Duodenal mucosa (tissue), 2 donors: ENCODE data around the gene ADPRH.

Experiments
- H3K27ac ChIP-seq: one replicate; pipeline ENCODE4 v1.7.0; 2013; ENCODE audit warnings: low read depth, low read length
- H3K27me3 ChIP-seq, 2 donors: one replicate each; pipeline ENCODE4 v1.7.0; 2013; ENCODE audit warnings: low read length in 2 of 2, control low read depth in 1 of 2; ENCODE audit not compliant: insufficient read depth in 2 of 2, control insufficient read depth in 1 of 2
- H3K36me3 ChIP-seq, 2 donors: one replicate each; pipeline ENCODE4 v1.7.0; 2013; ENCODE audit warnings: low read length in 2 of 2, control low read depth in 1 of 2; ENCODE audit not compliant: insufficient read depth in 2 of 2, control insufficient read depth in 1 of 2
- H3K4me1 ChIP-seq, 2 donors: one replicate each; pipeline ENCODE4 v1.7.0; 2013; ENCODE audit warnings: low read length in 2 of 2, control low read depth in 1 of 2; ENCODE audit not compliant: insufficient read depth in 2 of 2, control insufficient read depth in 1 of 2
- H3K4me3 ChIP-seq, 2 donors: one replicate each; pipeline ENCODE4 v1.7.0; 2013; ENCODE audit warnings: low read length in 2 of 2, low read depth in 1 of 2
- H3K9ac ChIP-seq, 2 donors: one replicate each; pipeline ENCODE4 v1.7.0; 2013; ENCODE audit warnings: low read length in 2 of 2, low read depth in 1 of 2
- H3K9me3 ChIP-seq, 2 donors: one replicate each; pipeline ENCODE4 v1.7.0; 2013; ENCODE audit warnings: low read length in 2 of 2, control low read depth in 1 of 2; ENCODE audit not compliant: control insufficient read depth in 1 of 2

The ADPRH gene

GRCh38 chr3:119635719-119636118 lies 56.4 kb downstream of the ADPRH start:
- Histone ChIP-seq H3K9ac (no peak overlapping the region), H3K27me3 (no peaks in the 10 kb centered on the region), H3K4me3 (no peak overlapping the region), H3K36me3 (no peaks in the 10 kb centered on the region), H3K27ac (no peak overlapping the region), H3K9me3 (no peaks in the 10 kb centered on the region), H3K4me1 (peaks cover 0 to 7% of the 10 kb centered on the region in 2 donors)

DNA sequence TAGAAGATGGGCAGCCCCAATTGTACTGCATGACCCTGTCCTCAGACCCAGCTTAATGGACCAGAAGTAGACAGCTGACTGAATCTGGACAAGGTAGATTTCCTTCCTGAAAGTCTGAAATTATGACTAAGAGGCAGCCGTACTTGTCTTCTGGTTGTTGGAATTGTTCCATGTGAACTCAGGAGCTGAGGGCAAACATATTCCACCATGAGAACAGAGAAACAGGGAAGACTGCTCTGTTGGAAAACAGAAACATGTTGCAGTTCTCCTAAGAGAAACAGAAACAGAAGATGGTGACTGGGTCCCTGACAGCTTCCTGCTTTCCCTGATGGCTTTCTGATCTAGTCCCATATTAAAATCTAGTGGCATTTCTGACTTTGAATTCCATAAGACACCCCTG lies 57.0 kb downstream of the ADPRH start:
- Histone ChIP-seq H3K27ac (no peak overlapping the region), H3K9me3 (peaks cover 0 to 2% of the 10 kb centered on the region in 2 donors), H3K9ac (no peak overlapping the region), H3K27me3 (no peaks in the 10 kb centered on the region), H3K36me3 (no peaks in the 10 kb centered on the region), H3K4me3 (no peak overlapping the region), H3K4me1 (peaks cover 0 to 7% of the 10 kb centered on the region in 2 donors)

GRCh38 chr3:119636891-119637611 lies 57.8 kb downstream of the ADPRH start:
- H3K9ac ChIP-seq: no peak overlapping the region
- H3K4me3 ChIP-seq: no peak overlapping the region
- peak overlapping the region; percentile 22 for H3K27ac ChIP-seq
- no peaks in the 10 kb centered on the region for H3K27me3 ChIP-seq
- H3K9me3 ChIP-seq: peaks cover 0 to 3% of the 10 kb centered on the region in 2 donors
- peaks cover 0 to 7% of the 10 kb centered on the region in 2 donors for H3K4me1 ChIP-seq
- peaks cover 0 to under 1% of the 10 kb centered on the region in 2 donors for H3K36me3 ChIP-seq

- no peak overlapping the region for H3K4me3 ChIP-seq
- H3K4me1 ChIP-seq: peaks cover 0 to 7% of the 10 kb centered on the region in 2 donors
- peaks cover 0 to 3% of the 10 kb centered on the region in 2 donors for H3K36me3 ChIP-seq
- no peak overlapping the region for H3K9ac ChIP-seq
- no peaks in the 10 kb centered on the region for H3K27me3 ChIP-seq
- H3K9me3 ChIP-seq: peaks cover 0 to 3% of the 10 kb centered on the region in 2 donors
- H3K27ac ChIP-seq: peak overlapping the region; percentile 61
Observed at GRCh38 chr3:119637679-119638477, 58.6 kb downstream of the ADPRH start.
